ENCODE results near the gene VSIG10L.

VSIG10L gene

GRCh38 chr19:51317376-51317775 is 24.6 kb downstream of the VSIG10L start:
- DNase-seq (ENCODE audit: low spot score): no peak

DNA sequence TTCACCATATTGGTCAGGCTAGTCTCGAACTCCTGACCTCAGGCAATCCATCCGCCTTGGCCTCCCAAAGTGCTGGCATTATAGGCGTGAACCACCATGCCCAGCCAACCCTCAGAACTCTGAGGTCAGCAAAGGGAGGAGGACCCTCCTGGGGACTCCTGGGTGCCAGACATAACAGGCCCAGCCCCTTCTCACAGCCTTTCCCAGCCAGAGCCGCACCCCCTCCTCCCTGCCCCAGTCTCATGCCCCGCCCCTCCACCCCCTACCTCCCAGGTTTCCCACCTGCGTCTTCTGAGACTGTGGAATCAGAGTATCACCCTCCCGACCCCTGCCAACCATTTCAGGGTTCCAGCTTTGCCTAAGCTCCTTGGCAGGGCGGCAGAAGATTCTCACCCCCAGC is 25.3 kb downstream of the VSIG10L start:
- no peak for DNase-seq (ENCODE audit: low spot score)

DNA sequence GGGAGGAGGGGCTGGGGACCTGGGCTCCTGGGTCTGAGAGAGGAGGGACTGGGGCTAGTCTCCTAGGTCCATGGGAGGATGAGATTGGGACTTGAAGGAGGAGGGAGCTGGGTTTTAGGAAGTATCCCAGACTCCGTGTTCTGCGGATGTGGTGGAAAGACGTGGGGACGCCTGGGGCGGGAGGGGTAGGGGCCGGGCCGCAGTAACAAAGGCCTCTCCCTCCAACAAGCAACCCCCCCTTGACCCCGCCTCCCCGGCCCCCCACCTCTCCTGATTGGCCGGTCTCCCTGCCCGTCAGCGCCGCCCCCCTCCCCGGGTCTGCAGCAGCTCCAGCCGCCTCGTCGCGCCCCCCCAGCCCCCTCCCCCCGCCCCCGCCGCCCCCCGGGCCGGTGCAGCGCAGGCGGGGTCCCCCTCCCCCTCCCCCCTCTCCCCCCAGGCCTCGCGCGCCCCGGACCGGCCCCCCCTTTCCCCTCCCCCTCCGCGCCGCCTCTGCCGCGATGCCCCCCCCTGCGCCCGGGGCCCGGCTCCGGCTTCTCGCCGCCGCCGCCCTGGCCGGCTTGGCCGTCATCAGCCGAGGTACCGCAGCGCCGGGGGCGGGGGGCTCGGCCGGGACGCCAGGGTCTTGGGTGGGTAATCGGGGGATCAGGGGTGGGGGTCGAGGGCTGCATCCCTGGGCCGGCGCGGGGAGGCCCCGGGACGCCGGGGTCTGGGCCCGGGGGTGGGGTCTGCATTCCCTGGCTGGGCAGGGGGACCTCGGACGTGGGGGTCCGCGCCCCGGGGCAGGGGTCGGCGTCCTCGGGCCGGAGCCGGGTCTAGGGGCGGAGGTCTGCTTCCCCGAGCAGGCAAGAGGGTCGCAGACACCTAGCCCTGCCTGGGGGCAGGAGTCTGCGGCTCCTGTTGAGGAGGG is 30.3 kb downstream of the VSIG10L start, which contains the start of gene IGLON5:
TSS of gene IGLON5 (plus strand) at position 294 of the 907 bp plus-strand sequence. CDS start at position 498, 204 bp downstream.
- no peak for DNase-seq (ENCODE audit: low spot score)

DNA sequence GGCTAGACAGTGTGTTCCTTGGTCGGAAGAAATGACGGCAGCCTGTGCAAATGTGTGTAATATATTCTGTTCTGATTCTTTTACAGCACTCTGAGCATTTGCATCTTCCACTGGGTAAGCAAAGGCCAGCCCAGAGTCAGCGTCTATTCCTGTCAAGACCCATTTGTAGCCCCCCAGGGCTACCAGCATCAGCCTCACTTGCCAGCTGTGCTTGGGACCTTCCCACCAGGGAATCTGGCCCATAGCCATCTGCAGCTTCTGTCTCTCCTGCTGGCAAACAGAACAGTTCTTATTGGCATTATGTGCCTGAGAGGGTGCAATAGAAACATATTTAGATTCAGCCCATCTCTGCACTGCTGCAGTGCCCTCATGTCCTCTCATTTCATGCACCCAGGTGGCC is 36.5 kb downstream of the VSIG10L start:
- DNase-seq (ENCODE audit: low spot score): no peak

GRCh38 chr19:51301266-51301665 is 40.7 kb downstream of the VSIG10L start:
- DNase-seq (ENCODE audit: low spot score): no peak

DNA sequence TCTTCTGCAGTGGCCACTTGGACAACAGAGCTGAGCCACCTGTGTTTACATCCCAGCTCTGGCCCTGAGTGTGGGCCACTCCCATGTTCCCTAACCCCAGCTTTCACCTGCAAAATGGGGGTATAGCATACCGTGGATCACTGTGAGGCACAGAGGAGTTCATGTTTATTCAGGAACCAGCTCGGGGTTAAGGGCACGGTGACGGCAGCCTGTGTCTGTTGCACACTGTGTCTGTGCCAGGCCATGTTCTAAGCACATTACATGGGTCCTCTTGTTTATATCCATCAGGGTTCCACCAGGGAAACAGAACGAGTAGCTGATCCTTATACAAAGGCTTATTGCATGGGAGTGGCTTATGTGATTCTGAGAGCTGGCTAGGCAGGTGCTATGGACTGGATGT is 44.5 kb downstream of the VSIG10L start:
- no peak for DNase-seq (ENCODE audit: low spot score)

- peak; percentile 4 for DNase-seq (ENCODE audit: low spot score)
These were observed 45.4 kb downstream of the VSIG10L start for GRCh38 chr19:51296336-51297093.

GRCh38 chr19:51295382-51296126 is 46.4 kb downstream of the VSIG10L start:
- DNase-seq (ENCODE audit: low spot score): no peak

DNA sequence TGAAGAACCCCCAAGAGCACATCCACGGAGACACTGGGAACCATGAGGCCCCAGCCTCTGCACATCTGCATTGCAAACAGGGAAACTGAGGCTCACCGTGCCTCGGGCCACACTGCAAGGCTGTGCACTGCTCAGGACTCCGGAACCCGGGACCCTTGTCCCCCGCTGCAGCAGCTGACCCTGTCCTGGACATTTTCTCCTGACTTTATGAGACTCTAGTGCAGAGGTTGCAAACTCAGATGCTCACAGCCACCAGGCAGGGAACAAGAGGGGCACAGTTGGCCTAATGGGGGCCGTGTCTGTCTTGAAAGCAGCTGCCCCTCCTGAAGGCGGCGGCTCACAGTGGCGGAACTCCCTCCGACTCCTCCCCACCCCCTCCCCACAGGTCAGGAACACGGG is 47.0 kb downstream of the VSIG10L start:
- no peak for DNase-seq (ENCODE audit: low spot score)

- DNase-seq (ENCODE audit: low spot score): peak; percentile 35
These were observed 47.5 kb downstream of the VSIG10L start for GRCh38 chr19:51294211-51294976.

DNA sequence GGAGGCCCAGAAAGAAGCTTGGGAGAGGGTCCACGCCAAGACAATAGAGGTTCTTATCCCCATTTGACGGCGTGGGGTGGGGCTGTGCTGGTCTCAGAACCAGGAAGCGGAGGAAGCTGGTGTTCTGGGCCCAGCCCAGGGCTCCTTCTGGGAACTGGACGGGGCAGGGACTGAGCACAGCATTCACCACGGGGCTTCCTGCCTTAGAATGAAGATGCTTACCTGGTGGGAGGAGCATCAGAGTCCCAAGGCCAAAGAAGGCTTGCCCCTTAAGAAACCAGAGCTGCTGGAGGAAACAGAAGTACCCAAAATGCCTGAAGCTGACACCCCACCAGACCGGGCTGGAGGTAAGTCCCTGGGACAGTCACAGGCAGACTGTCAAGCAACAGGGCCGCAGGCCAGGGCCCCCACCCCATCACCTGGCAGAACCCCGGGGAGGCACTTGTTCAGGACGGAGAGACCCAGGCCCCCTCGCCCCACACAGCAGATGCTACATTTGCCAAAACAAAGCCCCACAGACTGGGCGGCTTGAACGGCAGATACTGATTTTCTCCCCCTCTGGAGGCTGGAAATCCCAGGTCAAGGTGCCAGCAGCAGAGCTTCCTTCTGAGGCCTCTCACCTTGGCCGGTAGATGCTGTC is 48.2 kb downstream of the VSIG10L start:
- DNase-seq (ENCODE audit: low spot score): no peak

- DNase-seq (ENCODE audit: low spot score): no peak
These were observed 49.0 kb downstream of the VSIG10L start for GRCh38 chr19:51292971-51293370.

DNA sequence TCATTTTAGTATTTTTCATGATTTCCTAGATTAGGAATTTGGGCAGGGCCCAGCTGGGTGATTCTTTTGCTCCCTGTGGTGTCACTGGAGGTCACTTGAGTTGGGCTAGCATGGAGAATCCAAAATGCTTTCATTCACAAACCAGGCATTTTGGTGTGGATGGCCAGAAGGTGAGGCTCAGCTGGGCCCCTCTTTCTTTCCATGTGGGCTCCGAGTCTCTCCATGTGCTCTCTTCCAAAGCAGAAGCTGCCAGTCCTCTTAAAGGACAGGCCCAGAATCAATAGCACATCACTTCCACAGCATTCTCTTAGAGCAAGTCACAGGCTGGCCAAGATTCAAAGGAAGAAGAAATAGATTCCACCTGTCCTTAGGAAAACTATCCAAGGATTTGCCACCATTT is 52.3 kb downstream of the VSIG10L start:
- DNase-seq (ENCODE audit: low spot score): no peak

- DNase-seq (ENCODE audit: low spot score): no peak
These were observed 56.3 kb downstream of the VSIG10L start for GRCh38 chr19:51285682-51286081.

DNA sequence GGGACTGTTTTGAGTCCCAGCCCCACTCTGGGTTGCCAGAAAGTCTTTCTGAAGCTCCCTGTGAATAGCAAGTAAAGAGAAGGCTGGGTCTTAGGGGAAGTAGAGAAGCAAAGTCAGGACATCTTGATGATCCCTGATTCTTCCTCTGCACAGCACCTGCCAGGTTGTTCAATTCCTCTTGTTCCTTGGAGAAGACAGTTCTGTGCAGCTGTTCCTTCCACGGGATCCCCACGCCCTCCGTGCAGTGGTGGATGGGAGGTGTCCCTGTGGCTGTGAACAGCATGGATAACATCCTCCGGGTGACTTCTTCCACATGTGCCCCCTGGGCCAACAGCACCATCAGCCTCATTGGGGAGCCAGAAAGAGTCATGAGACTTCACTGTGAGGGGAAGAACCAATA is 59.6 kb downstream of the VSIG10L start:
- no peak for DNase-seq (ENCODE audit: low spot score)

Measured in RKO (cell line).